HEK293T (cell line): Measurements from ENCODE around the gene CYP4F2.

Source experiments
- ARNT ChIP-seq: fragments of 450-650 bp; IDR thresholded peaks from 2 replicates; pipeline ENCODE4 v1.6.1; 2017; ENCODE audit warnings: mild to moderate bottlenecking
- CTBP1 ChIP-seq: fragments of 450-650 bp; IDR thresholded peaks from 2 replicates; pipeline ENCODE4 v1.6.1; 2016; ENCODE audit warnings: borderline replicate concordance
- FOXA1 ChIP-seq: fragments of 450-650 bp; IDR thresholded peaks from 2 replicates; pipeline ENCODE4 v1.6.1; 2016; ENCODE audit warnings: mild to moderate bottlenecking
- FOXM1 ChIP-seq: fragments of 450-650 bp; IDR thresholded peaks from 2 replicates; pipeline ENCODE4 v1.6.1; 2017; ENCODE audit warnings: mild to moderate bottlenecking, borderline replicate concordance
- HDGF ChIP-seq: fragments of 450-650 bp; IDR thresholded peaks from 2 replicates; pipeline ENCODE4 v1.6.1; 2017; ENCODE audit warnings: antibody characterized with exemption, borderline replicate concordance
- PKNOX1 ChIP-seq: fragments of 450-650 bp; IDR thresholded peaks from 2 replicates; pipeline ENCODE4 v1.6.1; 2016
- SP1 ChIP-seq: fragments of 450-650 bp; IDR thresholded peaks from 2 replicates; pipeline ENCODE4 v1.6.1; 2017

GRCh38 chr19:15850385-15850784, 47.5 kb downstream of the CYP4F2 start:
- TF ChIP-seq SP1, result no peak
- TF ChIP-seq FOXM1, result no peak
- no peak for TF ChIP-seq CTBP1
- TF ChIP-seq PKNOX1, result no peak
- TF ChIP-seq HDGF, result no peak
- no peak for TF ChIP-seq FOXA1
- no peak for TF ChIP-seq ARNT
